NCI-H2107 treated with DMSO at 0.1 percent for 48 hours (cell line): ENCODE results near the gene EYS.

Source experiments
- DNase-seq: peaks from one replicate; lab custom pipeline; 2025; ENCODE audit not compliant: unreplicated experiment; lab: John Stamatoyannopoulos, UW

EYS gene

DNA sequence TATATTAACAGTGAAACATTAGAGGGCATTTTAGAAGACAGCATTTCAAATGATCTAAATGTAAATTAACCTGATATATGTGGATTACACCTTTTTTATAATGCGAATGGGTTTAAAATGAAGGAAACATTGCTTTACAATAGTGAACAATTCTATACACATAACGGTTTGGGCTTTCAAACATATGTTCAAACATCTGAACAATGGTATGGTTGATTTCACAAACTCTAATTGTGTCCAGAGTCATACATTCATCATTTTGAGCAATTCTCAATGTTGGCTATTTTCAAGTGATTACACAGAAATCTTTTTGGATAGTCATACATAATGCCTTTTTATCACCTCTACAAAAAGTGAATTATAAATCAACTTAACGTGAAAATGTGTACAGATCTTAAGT is 1493.3 kb downstream of the EYS start:
- no peak for DNase-seq

- no peak for DNase-seq
Measured at GRCh38 chr6:64197246-64197645, 1509.8 kb downstream of the EYS start.

DNA sequence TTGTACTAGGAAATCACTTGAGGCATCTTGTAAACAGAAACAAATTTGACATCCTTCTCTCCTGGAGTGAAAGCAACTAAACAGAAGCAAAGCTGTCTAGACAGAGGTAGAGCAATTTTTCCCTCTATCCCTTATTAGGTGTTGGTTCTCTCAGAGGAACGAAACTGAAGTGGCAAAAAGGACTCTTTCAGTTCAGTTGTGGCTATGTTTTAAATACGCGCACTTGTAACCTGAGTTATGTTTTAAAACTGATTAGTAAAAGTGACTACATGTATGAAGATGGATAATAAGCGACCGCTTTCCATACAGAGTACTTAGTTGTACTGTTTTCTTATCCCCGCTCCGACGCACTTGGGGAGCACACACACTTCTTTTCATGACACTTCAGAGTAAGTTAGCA is 1520.4 kb downstream of the EYS start:
- DNase-seq: no peak

DNA sequence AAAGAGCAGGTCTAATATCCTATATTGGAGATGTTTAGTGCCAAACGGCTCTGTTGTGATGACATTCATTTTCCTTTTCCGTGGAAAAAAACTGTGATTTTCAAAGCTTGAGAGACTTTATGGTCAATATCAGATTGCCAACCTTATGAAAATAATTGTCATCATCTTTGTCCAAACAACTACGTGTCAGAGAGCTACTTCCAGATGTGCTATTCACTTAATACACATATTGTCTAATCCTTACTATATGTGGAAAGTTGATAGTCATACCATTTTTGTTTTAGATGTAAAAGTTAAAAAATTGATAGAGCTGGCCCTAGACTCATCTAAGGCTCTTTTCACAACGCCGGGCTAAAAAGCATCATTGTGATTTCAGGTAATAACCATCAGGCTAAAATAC is 1521.4 kb downstream of the EYS start:
- no peak for DNase-seq

DNA sequence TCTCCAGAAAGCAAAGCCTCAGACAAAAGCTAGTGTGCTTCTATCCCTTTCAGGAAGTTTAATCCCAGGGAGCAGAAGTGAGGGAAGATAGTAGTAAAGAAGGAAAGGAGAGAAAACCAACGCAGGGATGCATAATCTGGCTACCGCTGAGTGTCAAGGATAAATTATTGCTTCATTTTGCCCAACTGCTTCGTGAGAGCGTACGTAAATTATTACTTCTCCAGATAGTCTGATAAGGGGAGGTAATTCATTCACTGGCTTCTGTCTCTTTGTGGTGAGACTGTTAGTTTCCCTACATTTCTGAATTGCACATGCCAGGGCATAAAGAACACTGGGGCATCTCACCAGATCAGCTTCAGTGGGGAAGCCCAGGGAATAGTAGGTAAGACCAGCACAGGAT is 1531.7 kb downstream of the EYS start:
- DNase-seq: no peak

GRCh38 chr6:64170316-64170715 is 1536.7 kb downstream of the EYS start:
- no peak for DNase-seq

GRCh38 chr6:64160486-64160885 is 1546.5 kb downstream of the EYS start:
- DNase-seq: no peak

- DNase-seq: no peak
Measured at GRCh38 chr6:64155063-64155462, 1552.0 kb downstream of the EYS start.

DNA sequence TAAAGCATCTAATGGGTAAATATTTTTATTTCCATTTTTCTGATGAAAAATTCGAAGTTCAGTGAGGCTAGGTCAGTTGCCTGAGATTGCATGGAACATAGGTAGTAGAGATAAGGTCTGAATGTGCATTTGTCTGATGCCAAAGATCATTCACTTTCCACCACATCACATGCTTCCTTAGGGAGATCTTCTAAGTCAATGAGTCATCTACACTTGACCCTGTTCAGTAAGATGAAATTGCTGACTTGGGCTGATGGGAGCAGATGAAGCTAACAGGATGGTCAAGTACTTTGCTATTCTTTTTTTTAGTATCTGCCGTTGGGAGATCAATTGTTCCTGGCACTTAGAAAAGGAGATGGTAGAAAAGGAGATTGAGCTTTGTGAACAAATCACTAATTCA is 1560.2 kb downstream of the EYS start:
- no peak for DNase-seq

DNA sequence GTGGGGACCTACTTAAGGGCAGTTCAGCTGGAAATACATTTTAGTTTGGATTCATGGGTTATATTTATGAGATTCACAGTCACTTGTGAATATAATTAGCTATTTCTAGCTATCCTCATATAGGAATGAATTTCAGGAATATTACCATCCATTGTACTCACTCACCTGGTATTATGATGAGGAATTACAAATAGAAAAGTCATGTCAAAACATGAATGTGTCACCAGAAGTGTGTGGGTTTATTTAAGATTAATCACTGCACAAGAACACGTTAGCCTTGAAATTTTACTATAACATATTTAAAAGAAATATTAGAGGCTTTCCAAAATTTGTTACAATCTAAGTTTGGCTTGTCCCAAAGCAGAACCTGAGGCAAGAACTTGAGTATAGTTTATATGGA is 1560.9 kb downstream of the EYS start:
- DNase-seq: no peak

GRCh38 chr6:64145658-64146057 is 1561.4 kb downstream of the EYS start:
- DNase-seq: no peak

DNA sequence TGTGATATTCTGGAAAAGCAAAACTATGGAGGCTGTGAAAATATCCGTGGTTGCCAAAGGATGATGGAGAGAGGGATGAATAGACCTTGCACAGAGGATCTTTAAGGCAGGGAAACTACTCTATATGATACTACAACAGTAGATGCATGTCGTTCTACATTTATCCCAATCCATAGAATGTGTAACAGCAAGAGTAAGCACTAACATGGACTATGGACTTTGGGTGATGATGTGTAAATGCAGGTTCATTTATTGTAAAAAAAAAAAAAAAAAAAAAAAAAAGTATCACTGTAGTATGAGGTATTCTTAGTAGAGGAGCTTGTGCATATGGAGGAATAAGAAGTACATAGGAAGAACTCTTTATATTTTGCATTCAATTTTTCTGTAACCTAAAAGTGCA is 1563.9 kb downstream of the EYS start:
- no peak for DNase-seq

- DNase-seq: no peak
Measured at GRCh38 chr6:64141680-64142079, 1565.3 kb downstream of the EYS start.

- no peak for DNase-seq
Measured at GRCh38 chr6:64128301-64129024, 1578.6 kb downstream of the EYS start.

GRCh38 chr6:64123761-64124633 is 1583.0 kb downstream of the EYS start:
- DNase-seq: no peak

DNA sequence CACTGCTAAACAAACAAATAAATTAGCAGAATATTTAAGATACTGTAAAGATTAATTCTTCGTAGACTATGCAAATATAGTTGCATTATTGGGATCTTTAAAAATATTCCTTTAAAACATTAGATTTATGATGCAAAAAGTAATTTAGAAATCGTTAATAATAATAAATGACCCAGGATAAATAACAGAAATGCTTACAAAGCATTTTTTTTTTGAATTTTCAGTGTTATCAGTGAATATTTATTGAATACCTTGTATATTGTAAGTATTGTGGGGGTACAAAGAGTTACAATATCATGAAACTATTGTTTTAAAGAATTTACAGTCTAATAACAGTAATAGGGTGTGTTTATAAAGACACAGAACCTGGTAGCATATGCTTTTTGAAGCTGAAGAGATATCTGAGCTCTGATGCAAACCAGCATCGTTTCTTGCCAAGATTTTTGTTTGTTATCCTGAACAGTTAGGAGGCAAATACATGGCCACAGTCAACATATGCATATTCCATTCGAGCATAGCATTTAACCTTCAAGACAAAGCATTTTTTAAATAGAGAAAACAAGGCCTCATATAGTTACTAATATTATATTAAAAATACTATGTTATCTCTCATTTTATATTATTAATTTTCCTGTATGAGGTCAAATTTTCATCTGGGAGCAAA is 1584.2 kb downstream of the EYS start:
- no peak for DNase-seq

GRCh38 chr6:64121011-64121565 is 1585.9 kb downstream of the EYS start:
- no peak for DNase-seq

GRCh38 chr6:64113704-64114103 is 1593.3 kb downstream of the EYS start:
- no peak for DNase-seq

- no peak for DNase-seq
Measured at GRCh38 chr6:64104051-64104450, 1603.0 kb downstream of the EYS start.

DNA sequence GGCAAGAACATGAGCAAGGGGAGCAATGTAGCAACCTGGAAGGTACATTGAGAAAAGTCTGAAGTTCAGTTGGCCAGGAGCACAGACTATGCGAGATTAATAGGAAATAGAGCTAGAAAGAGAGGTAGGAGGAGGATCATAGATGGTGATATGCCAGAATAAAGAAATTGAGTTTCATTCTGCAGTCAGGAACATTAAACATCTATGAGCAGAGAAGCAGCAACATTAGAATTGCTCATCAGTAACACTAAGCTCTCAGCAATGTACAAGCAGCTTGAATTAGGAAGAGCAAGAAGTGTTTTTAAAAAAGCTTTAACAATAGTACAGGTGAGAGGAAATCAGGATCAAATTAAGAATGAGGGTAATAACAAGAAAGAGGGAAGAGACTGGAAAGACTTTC is 1603.5 kb downstream of the EYS start:
- no peak for DNase-seq

DNA sequence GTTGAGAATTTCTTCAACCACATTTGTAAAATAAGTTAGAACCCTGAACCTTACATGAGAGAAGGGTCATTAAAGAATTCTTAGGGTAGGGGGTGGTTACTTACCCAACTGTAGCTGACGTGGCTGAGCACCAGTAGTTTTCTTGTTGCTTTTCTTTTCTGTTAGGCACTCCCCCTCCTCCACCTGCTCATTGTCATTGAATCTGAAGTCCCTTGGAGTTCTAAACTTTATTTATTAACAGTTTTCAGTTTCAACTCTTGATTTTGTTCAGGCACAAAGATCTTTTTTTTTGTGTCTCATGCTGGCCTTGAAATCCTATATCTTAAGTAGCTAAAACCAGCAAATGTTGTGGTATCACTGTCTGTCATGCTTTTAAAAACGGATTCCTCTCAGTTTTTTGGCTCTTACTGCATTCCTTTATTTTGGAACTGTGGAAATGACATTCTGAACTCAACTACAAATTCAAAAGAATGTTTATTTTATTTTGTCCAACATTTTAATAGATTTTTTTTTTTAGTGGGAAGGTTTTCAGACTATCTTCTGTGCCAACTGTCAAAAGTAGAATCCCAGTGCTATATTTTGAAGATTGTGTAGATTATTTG is 1606.2 kb downstream of the EYS start:
- no peak for DNase-seq
